Measurements from ENCODE around the gene RPS21.
A peak's percentile ranks its signal among the peaks of the same experiment; 100 is the strongest.

Gene RPS21

DNA sequence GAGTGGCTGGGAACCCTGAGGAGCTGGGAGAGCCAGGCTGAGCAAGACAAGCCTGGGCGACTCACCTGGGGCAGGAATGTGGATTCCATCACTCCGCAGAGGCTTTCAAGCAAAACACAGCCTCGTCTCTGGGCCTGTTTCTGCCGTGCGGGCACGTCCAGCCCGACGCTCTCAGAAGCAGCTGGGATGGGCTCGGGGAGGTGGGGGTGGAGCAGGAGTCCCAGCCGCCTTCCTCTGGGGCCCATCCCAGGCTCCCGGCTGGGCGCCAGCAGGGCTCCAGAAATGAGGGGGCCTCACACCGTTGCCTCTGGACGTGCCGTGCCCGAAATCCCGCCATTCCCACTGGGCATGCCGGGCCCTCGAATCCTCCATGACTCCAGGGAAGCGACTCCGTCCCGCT lies 8.7 kb upstream of the RPS21 start:
- no peak for DNase-seq (ENCODE audit: low spot score)

DNA sequence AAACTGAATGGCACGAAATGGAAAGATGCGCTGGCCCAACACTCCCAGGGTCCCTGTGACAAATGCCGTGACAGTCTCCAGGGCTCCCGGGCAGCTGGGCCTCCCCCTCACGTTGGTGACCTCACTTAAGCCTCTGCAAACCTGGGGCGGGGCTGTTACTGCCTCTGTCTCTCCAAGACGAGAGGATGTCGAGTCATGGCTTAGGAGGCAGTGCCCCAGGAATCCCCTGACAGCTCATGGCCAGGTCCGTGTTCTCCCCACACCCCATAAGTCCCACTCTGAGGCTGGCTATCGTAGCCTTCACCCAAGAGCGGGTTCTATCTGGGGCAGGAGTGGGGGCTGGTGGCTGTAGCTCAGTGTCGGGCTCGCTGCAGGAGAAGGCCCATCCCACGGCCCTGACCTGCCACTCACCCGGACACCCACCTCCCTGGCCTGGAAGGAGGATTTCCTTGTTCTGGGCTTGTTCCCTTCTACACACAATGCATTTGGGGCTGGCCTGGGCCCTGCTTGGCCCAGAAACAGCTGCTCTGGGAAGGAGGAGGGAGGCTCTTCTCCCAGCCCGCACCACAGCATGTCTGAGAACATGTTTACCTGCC lies 5.6 kb upstream of the RPS21 start:
- no peak for DNase-seq (ENCODE audit: low spot score)

DNA sequence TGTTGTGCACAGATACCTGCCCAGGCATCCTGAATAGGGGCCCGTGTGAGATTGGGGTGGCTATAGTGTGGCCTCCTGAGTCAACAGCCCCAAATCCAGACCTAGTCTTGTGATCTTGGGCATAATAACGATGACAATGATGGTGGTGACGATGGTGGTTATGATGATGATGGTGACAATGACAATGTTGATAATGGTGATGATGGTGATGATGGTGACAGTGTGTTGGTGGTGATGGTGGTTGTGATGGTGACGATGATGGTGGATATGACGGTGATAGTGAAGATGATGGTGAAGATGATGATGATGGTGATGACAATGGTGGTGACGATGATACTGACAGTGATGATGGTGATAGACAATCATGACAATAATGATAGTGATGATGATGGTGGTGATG lies 5.1 kb upstream of the RPS21 start:
- DNase-seq (ENCODE audit: low spot score), result no peak

DNA sequence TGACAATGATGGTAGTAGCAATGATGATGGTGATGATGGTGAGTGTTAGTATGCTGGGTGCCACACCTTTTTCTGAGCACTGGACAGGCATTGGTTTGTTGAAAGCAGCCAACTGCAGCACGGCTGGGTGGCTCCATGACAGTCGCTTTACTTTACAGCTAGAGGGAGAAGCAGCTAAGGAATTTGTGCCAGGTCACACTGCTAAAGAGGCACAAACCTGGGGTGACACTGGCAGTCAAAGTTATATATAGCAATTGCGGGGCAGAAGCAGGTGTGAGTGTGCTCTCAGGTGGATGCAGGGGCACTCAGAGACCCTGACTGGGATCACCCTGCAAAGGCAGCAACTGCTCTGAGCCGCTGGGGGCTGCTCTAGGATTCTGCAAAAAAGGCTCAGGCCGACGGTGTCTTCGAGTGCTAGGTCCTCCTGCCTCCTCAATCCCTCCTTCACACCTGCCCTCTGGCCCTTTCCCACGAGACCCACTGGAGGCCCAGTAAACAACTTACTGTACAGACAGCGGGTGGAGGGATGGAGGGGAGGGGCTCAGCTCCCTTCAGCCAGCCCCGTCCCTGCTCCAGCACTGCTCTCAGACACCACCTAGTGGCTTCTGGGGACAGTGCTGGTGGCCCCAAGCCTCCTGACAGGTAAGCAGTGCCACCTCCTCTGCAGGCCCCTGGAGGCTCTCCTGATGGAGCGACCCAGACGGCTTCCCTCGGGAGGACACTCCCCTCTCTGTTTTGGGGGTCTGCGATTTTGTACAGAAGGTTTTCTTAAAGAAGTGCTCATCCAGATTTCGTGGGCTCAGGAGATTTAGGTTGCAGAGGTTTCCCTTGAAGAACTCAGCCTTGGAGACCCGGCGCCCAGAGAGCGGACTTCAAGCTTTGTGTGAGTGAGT lies 4.4 kb upstream of the RPS21 start:
- peak; percentile 83 for DNase-seq (ENCODE audit: low spot score)

DNA sequence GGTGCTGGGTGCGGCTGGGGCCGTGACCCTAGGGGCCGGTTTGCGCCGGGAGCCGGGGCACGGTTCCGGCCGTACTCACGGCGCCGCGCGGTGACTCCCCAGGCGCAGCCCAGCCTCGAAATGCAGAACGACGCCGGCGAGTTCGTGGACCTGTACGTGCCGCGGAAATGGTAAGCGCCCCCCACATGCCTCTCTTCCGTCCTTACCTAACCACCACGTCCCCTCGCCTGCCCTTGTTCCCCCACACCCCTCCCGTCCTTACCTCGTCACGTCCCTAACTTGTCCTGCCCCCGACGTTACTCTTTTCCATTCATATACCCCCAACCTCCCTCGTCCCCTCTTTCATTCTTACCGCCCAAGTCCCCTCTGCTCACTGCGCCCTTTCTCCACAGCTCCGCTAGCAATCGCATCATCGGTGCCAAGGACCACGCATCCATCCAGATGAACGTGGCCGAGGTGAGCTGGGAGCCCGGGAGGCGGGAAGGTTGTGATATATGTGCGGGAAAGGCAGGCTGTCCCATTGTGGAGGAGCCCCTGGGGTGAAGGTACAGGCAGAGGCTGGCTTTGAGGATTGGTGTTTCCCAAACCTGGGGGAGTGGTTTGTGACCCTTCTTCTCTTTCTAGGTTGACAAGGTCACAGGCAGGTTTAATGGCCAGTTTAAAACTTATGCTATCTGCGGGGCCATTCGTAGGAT lies 463 bp downstream of the RPS21 start:
- no peak for DNase-seq (ENCODE audit: low spot score)

DNA sequence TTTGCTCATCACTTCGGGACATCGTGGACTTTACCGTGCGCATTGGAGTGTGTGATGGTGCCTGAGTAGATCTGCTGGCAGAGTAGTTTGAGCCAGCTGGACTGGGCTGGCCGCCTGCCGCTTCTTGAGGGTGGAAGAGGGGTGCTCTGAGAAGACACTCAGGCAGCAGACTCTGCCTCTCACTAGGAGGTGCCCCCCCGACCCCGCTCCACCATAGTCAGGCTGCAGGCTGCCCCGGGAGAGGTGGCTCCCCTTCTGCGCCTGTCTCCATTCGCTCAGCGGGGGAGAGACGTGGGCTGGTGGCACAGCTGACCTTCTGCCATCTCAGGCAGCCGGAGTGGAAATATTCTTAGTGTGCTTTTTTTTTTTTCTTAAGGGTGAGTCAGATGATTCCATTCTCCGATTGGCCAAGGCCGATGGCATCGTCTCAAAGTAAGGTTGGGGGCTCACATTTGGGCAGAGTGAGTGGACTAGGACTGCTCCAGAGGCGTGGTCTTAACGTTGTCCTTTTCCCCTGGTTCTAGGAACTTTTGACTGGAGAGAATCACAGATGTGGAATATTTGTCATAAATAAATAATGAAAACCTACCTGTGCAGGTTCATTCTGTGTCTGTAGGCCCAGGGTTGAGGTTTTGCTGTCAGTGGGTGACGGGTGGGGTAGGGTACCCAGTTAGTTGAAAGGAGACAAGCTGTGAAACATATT lies 1.2 kb downstream of the RPS21 start:
- peak; percentile 84 for DNase-seq (ENCODE audit: low spot score)

DNA sequence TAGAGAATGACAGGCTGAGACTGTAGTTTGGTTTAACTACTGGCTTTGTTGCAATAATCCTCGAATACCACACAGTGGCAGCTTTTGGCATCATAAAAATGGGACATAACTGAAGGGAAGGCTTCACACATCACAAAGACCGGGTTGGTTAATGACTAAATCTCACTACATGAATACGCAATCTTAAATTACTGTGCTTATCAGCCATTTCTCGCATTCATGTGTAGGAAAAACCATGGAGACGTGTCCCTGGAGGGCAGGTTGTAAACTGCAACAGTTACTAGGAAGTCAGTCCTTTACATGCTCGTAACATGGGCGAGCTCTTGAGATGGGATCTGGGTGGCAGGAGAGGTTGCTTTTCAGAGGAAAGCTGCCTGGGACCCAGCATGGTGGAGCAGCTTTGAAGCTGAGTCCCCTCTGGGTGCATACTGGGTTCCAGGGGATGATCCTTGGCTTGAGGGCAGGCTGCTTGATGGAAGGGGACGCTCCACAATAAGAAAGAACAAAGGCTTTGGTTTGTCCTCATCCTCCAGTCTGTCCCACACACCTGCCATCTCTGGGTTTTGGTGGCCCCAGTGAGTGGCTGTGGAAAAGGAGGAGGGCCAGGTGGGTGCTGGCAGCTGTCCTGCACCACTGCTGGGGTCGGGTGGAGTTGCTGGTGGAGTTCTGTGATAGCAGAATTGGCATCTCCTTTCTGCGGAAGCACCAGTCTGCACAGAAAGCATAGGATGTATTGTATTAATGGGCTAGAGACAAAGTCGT lies 2.1 kb downstream of the RPS21 start:
- no peak for DNase-seq (ENCODE audit: low spot score)

DNA sequence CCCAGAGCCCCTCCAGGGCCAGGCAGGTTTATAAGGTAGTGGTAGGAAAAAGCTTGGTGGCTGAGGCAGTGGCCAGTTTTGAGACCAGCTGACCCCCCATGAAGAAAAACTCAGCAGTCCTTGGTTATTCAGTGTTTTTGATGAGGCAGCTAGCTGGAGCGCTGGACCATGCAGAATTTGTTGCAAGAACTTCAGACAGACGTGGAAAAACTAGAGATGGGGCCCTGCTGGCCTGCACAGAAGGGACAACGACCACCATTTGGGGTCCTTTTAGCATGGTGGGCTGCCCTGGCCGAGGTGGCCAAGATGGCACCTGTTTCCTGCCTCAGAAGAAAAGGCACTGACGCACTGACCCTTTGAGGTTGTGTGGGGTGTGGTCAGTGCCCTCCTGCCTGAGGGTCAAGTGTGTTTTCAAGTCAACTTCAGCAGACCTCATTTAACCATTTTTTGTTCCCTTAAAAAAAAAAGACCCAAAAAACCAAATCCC lies 2.7 kb downstream of the RPS21 start:
- DNase-seq (ENCODE audit: low spot score), result no peak

DNA sequence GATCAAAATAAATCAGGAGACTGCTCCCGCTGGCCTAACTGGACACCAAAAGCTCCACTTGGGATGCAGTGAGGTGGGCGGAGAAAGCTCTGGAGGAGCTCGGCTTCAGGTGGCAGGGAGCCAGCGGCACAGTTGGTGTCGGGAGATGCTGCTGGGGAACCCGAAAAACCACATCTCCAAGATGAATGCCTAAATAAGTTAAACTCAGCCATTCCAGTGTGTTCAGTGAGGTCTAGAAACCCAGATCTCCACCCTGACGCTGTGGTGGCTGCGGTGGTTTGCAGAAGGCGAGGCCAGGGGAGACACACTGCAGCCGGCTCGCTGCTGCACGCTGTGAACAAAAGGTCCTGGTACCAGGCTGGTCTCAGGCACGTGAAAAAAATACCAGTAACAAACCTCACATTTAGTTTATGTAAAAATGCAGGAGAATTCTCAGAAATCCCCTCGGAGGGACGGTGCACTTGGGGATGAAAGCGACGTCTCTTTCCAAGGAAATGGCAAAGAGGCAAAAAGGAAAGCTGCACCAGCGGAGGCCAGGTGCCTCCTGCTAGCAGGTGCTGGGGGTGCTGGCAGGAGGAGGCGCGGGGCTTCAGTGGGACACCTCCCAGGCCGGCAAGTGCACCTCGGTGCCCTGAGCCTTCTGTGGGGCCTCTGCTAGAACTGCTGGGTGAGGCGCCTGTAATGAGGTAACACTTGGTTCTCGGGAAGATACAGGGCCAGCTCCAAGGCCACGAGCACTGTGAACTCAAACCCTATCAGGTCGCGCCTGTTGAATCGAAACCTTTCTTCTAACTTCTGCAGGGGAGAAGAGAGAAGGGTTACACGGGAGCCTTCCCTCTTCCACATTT lies 3.6 kb downstream of the RPS21 start:
- no peak for DNase-seq (ENCODE audit: low spot score)

DNA sequence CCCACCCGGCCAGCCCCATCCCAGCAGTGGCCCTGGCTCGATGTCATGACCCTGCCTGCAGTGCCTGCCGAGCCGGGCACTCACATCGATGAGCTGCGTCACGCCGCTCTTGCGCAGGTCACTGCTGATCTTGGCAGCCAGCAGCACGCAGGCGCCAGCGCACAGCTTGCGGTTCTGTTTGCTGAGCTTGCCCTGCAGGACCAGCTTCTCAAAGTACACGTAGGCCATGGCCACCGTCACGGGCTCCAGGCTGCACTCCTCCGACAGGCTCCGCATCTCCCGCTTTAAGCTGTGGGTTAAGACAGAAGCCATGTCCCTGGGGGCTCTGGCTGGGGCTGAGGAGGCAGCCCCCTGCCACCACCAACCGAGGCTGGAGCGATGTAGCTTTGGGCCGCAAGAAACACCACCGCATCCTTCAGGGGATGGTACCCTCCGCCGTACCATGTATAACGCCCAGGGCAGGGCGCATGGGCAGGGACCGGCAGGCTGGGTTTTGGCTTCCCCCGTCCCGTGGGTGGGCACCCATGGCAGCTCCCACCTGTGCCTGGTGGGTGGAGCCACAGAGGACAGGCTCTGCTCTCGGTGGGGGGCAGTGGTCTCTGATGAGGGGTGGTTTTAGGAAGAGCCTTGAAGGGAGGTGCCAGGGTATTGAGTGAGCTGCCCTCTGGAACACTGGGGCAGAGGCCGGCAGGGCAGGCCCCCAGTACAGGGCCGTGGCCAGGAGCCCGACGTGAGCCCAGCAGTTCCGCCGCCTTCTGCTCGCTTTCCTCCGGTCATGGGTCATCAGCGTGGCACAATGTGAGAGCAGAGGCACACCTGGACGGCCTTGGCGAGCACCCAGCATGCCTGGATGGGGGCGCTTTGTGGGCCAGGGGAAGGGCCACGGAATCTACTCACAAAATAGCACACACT lies 4.5 kb downstream of the RPS21 start:
- no peak for DNase-seq (ENCODE audit: low spot score)

DNA sequence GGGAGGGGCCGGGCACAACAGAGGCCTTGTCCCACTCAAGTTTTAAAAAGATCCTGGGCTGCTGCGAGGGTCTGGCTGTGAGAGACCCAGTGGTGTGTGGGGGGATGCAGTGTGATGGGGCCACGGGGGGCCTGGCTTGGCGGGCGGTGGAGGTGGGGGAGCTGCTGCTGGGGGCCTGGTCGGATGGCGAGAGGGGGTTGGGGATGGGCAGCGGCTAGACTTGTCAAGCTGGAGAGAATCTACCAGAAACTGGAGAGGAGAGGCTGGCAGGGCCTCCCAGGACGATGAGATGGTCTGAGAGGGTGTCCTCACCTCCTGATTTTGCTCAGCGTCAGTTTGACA lies 5.1 kb downstream of the RPS21 start:
- DNase-seq (ENCODE audit: low spot score), result no peak

DNA sequence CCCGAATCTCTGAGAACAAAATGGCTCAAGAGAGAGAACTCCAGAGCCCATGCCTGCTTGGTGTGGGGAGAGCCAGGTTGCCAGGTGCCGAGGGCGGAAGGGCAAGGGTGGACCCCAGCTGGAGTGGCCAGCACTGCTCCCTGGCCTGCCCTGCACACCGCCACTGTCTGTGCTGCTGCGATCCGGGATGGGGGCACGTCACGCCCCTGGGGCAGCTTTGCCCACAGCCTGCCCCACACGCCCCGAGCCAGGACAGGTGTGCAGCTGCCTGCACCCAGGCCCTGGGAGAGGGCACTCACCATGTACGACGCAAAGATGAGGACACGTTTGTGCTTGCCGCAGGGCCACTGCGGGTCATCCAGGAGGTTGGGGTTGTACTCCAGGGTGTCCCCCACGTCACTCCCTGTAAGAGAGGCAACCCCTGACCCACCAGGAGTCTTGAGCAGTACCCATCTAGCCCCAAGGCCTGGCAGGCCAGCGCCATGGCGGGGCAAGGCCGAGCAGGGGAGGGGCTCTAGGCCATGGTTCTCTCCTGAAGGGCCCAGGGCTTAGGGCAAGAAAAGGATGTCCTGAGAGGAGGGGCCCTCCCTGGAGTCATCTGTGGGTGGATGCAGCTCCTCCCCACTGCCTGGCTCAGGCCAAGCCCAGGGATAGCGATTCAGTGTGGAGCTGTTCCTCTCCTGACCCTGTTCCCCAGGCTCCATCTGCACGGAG lies 5.9 kb downstream of the RPS21 start:
- no peak for DNase-seq (ENCODE audit: low spot score)

DNA sequence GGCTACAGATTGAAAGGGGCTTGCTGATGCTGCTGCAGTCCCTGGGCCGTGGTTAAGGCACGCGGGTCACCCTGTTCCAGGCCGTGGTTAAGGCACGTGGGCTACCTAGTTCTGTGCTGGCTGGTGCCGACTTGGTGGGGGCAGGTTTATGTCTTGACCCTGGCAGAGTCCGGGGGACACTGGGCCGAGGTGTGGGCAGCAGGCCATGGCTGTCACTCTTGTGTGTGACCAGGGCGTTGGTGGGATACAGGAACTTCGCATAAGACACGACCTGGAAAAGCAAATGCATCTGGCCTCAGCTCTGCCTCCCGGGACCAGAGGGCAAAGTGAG lies 6.4 kb downstream of the RPS21 start:
- DNase-seq (ENCODE audit: low spot score), result no peak

DNA sequence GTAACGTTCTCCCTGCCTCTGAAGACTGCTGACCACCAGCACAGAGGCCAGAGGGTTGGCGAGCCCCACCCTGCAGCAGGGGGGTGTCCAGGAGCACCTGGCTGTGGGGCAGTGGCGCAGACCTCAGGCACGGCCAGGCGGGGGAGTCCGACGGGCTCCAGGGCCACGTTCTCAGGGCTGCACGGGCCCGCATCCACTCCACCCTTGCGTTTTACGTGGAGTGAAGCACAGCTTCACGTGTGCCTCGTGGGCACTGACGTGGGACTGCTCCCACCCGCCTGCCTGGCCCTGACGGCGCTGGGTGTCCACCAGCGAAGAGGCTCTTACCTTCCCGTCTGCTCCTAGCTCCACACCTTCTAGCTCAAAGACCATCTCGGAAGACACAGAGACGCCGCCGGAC lies 6.9 kb downstream of the RPS21 start:
- no peak for DNase-seq (ENCODE audit: low spot score)

DNA sequence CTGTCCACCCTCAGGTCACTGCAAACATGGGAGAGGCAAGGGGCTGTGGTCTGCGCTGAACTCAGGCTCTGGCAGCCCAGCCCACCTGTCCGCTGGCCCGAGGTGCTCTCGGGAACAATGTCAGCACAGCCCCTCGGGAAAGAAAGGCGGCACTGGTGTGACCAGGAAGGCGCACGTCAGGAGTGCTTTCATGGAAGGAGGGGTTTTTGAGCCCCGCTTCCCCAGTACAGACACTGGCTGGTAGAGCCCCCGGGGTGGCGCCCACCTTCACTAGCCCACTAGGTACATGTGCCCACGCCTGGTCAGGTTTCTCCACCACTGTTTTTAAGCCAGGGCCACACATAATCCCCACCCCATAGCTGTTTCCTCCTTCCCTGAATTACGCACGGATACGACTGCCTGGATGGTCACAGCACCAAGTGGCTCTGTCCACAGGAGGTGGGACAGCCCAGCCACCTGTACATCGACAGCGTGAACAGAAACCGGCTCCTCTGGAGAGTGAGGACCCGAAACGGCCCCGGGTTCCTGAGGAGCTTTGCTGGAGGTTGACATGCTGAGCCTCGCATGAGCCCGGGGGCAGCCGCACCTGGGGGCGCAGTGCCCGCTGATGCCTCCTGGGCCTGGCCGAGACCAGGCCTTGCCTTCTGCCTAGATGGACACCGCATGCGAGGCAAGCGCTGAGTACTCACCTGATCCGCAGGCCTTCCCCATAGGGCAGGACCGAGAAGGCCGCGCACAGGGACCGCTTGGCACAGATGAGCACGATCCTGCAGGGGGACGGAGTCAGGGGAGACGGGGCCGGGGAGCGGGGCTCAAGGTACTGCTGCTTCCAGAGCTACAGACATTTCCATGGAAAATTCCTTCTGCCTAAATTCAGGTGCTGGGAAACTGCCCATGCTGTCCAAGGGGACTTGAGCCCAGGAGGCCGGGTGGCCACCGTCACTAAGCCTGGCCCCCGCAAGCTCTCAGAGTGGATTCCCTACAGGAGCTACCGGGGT lies 7.6 kb downstream of the RPS21 start:
- DNase-seq (ENCODE audit: low spot score), result no peak

DNA sequence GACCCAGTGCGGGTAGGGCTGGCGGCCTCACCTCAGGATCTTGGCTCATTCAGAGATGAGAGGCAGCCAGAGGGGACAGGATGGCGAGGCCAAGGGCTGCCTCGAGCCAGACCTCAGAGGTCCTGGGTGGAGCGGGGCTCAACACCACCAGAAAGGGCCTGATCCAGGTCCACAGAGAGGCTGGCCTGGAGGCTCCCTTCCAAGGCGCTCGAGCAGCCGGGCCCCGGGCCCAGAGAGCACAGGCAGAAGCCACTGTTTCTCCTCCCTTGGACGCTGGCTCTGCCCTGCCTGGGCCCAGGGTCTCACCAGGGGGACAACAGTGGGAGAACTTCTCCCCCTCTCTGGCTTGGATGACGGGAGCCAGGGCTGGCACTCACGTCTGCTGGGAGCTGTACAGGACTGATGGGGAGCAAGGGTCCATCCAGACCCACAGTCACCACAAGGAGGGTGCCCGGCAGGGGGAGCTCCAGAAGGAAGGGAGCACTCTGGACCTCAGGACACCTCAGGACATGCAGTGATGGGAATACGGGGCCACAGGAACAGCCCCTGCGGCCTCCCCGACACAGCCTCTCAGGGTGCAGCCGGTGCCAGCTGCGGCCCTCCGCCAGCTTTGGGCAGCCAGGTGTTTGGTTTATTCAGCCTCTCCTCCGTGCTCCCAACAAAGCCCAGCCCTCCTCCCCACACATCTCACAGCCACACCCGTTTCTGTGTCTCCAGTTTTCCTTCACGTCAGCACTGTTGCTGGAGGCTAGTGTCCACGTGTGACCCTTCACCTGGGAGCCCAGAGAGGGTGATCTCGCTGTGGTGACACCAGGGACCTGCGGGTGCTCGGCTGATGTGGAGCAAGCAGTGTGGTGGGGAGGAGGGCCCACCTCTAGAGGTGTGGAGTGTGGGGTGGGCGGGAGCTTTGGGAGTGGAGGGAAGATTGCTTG lies 8.7 kb downstream of the RPS21 start:
- DNase-seq (ENCODE audit: low spot score), result no peak
